H1 (cell line): ENCODE data around the gene ARHGEF1. TPM values are rescaled to one million over a fixed set of nuclear protein-coding genes. Genes with fewer than 3 reads are reported as not detected.
A peak's percentile ranks its signal among the peaks of the same experiment; 100 is the strongest.

Experiments used
- CTCF ChIA-PET: fragments of 300-600 bp; sonication (Branson Sonifier 250); formaldehyde crosslinking; loops from one replicate; lab custom pipeline; 2021; ENCODE audit not compliant: partially characterized antibody; lab: Charles Lee
- POLR2A ChIA-PET: fragments of 300-600 bp; sonication (Branson Sonifier 250); formaldehyde crosslinking; loops from one replicate; lab custom pipeline; 2021; ENCODE audit warnings: inconsistent platforms; ENCODE audit not compliant: partially characterized antibody; lab: Charles Lee
- DNase-seq, 2 experiments: peaks; one replicate each; pipeline versions ENCODE4 v3.0.0 to v3.0.0-alpha.2; 2010 to 2022; ENCODE audit warnings: low spot score in 2 of 2, low read depth in 1 of 2, mixed read lengths in 1 of 2
- FAIRE-seq: peaks from 2 replicates; lab custom pipeline; 2011; peaks lifted over from hg19 to GRCh38; lab: Jason Lieb, UNC
- H2AFZ ChIP-seq: 2 replicates; pipeline ENCODE4 v1.8.1; 2012; ENCODE audit warnings: low read length, inconsistent platforms
- H2AK5ac ChIP-seq: 2 replicates; pipeline ENCODE4 v1.6.1; 2013; ENCODE audit warnings: low read depth, low read length
- H2BK120ac ChIP-seq: replicated peaks from 2 replicates; pipeline ENCODE3; 2013; ENCODE audit warnings: low read depth, low read length, inconsistent platforms
- H2BK12ac ChIP-seq: 2 replicates; pipeline ENCODE4 v1.6.1; 2013; ENCODE audit warnings: low read depth, low read length
- H2BK15ac ChIP-seq: 2 replicates; pipeline ENCODE4 v1.6.1; 2013; ENCODE audit warnings: low read length
- H2BK20ac ChIP-seq: 2 replicates; pipeline ENCODE4 v1.6.1; 2013; ENCODE audit warnings: low read length
- H2BK5ac ChIP-seq: 2 replicates; pipeline ENCODE4 v1.6.1; 2013; ENCODE audit warnings: low read depth, low read length
- H3K14ac ChIP-seq: 2 replicates; pipeline ENCODE4 v1.6.1; 2013; ENCODE audit warnings: inconsistent platforms; ENCODE audit not compliant: insufficient read length
- H3K18ac ChIP-seq: 2 replicates; pipeline ENCODE4 v1.6.1; 2013; ENCODE audit warnings: low read length; ENCODE audit errors: extremely low read depth
- H3K23ac ChIP-seq: 2 replicates; pipeline ENCODE4 v1.6.1; 2013; ENCODE audit warnings: inconsistent platforms; ENCODE audit not compliant: insufficient read length
- H3K23me2 ChIP-seq: 2 replicates; pipeline ENCODE4 v1.6.1; 2013; ENCODE audit warnings: low read depth, low read length
- H3K27ac ChIP-seq: 2 replicates; pipeline ENCODE4 v1.6.1; 2011; ENCODE audit warnings: low read depth, low read length, inconsistent platforms
- H3K27me3 ChIP-seq, 4 experiments: replicated peaks in 1 of 4; 1 replicate in 1 of 4; 2 replicates in 3 of 4; pipeline versions ENCODE4 v1.6.1 to v1.8.1; 2011 to 2013; ENCODE audit warnings: low read length in 3 of 4, mild to moderate bottlenecking in 3 of 4, inconsistent platforms in 2 of 4, mixed read lengths in 2 of 4, moderate library complexity in 1 of 4; ENCODE audit not compliant: control insufficient read depth in 3 of 4, insufficient read depth in 3 of 4; ENCODE audit errors: extremely low read depth in 1 of 4
- H3K36me3 ChIP-seq, 4 experiments: 2 replicates each; pipeline versions ENCODE4 v1.6.1 to v1.8.1; 2011 to 2013; ENCODE audit warnings: mild to moderate bottlenecking in 4 of 4, low read length in 3 of 4, moderate library complexity in 2 of 4, control low read depth in 1 of 4, inconsistent platforms in 1 of 4; ENCODE audit not compliant: insufficient read depth in 4 of 4, control insufficient read depth in 2 of 4
- H3K4ac ChIP-seq: replicated peaks from 2 replicates; pipeline ENCODE3; 2013; ENCODE audit warnings: low read length, low read depth, mixed read lengths, inconsistent platforms; ENCODE audit not compliant: insufficient read length
- H3K4me1 ChIP-seq, 4 experiments: replicated peaks in 1 of 4; 1 replicate in 1 of 4; 2 replicates in 3 of 4; pipeline versions ENCODE4 v1.6.1 to v1.8.1; 2011 to 2013; ENCODE audit warnings: low read length in 3 of 4, inconsistent platforms in 2 of 4, mixed read lengths in 1 of 4; ENCODE audit not compliant: insufficient read depth in 4 of 4, control insufficient read depth in 3 of 4
- H3K4me2 ChIP-seq, 2 experiments: 2 replicates each; pipeline versions ENCODE4 v1.6.1 to v1.8.1; 2011 to 2013; ENCODE audit warnings: low read depth in 2 of 2, low read length in 2 of 2, control low read depth in 1 of 2, inconsistent platforms in 1 of 2, mild to moderate bottlenecking in 1 of 2; ENCODE audit not compliant: insufficient read depth in 1 of 2
- H3K4me3 ChIP-seq, 4 experiments: fragments of 200-600, 300-600 bp in 1 of 4; sonication (generic), shearing (Covaris generic), sonication (Bioruptor Twin) in 1 of 4; 2 replicates each; pipeline versions ENCODE4 v1.5.1 to v1.8.1; 2011 to 2016; ENCODE audit warnings: low read length in 4 of 4, low read depth in 3 of 4, control low read depth in 2 of 4, inconsistent platforms in 2 of 4, mild to moderate bottlenecking in 2 of 4, mixed read lengths in 1 of 4, moderate library complexity in 1 of 4; ENCODE audit not compliant: insufficient read depth in 2 of 4; ENCODE audit errors: extremely low read depth in 1 of 4
- H3K56ac ChIP-seq: replicated peaks from 2 replicates; pipeline ENCODE3; 2013; ENCODE audit warnings: low read depth, mild to moderate bottlenecking, mixed read lengths, low read length, inconsistent platforms; ENCODE audit not compliant: insufficient read length
- H3K79me1 ChIP-seq: 2 replicates; pipeline ENCODE4 v1.6.1; 2013; ENCODE audit warnings: low read depth, low read length, control low read depth
- H3K79me2 ChIP-seq, 2 experiments: 2 replicates each; pipeline versions ENCODE4 v1.6.1 to v1.8.1; 2012 to 2013; ENCODE audit warnings: low read length in 2 of 2, mild to moderate bottlenecking in 2 of 2, inconsistent platforms in 1 of 2; ENCODE audit not compliant: insufficient read depth in 2 of 2, control insufficient read depth in 1 of 2
- H3K9ac ChIP-seq, 4 experiments: replicated peaks in 1 of 4; 1 replicate in 1 of 4; 2 replicates in 3 of 4; pipeline versions ENCODE4 v1.6.1 to v1.8.1; 2011 to 2013; ENCODE audit warnings: low read depth in 3 of 4, low read length in 3 of 4, control low read depth in 2 of 4, mild to moderate bottlenecking in 2 of 4, moderate library complexity in 2 of 4, inconsistent platforms in 1 of 4; ENCODE audit errors: extremely low read depth in 1 of 4
- H3K9me3 ChIP-seq, 2 experiments: 2 replicates each; pipeline versions ENCODE4 v1.6.1 to v1.8.1; 2012 to 2013; ENCODE audit warnings: mild to moderate bottlenecking in 2 of 2, moderate library complexity in 2 of 2, control low read depth in 1 of 2, inconsistent platforms in 1 of 2, low read depth in 1 of 2, low read length in 1 of 2, mixed read lengths in 1 of 2; ENCODE audit not compliant: insufficient read depth in 2 of 2
- H4K20me1 ChIP-seq, 2 experiments: replicated peaks in 1 of 2; 2 replicates each; pipeline versions ENCODE3 to v1.8.1; 2011 to 2013; ENCODE audit warnings: inconsistent platforms in 2 of 2, low read length in 2 of 2, mild to moderate bottlenecking in 1 of 2; ENCODE audit not compliant: insufficient read depth in 2 of 2, control insufficient read depth in 1 of 2
- H4K5ac ChIP-seq: 2 replicates; pipeline ENCODE4 v1.6.1; 2013; ENCODE audit warnings: low read length, low read depth, mixed read lengths, inconsistent platforms; ENCODE audit not compliant: insufficient read length
- H4K8ac ChIP-seq: 2 replicates; pipeline ENCODE4 v1.8.0; 2013; ENCODE audit warnings: mild to moderate bottlenecking, moderate library complexity, low read length, inconsistent platforms; ENCODE audit not compliant: insufficient read depth; ENCODE audit errors: extremely low read depth
- H4K91ac ChIP-seq: replicated peaks from 2 replicates; pipeline ENCODE3; 2013; ENCODE audit warnings: low read length, mixed read lengths, inconsistent platforms; ENCODE audit not compliant: insufficient read length
- E2F6 ChIP-seq: IDR thresholded peaks from 2 replicates; pipeline ENCODE4 v1.6.1; 2012; ENCODE audit warnings: inconsistent platforms
- POLR2A ChIP-seq, 2 experiments: IDR thresholded peaks; 1 replicate in 1 of 2; 2 replicates in 1 of 2; pipeline ENCODE4 v1.6.1; 2011; ENCODE audit warnings: low read depth in 2 of 2, low read length in 2 of 2, mild to moderate bottlenecking in 2 of 2; ENCODE audit errors: control extremely low read depth in 1 of 2
- POLR2AphosphoS5 ChIP-seq: IDR thresholded peaks from 2 replicates; pipeline ENCODE4 v1.6.1; 2011; ENCODE audit warnings: low read depth, low read length
- WGBS, 2 experiments: shearing (Covaris generic) in 1 of 2; methylation state at CpG; one replicate each; pipeline versions ENCODE4 v1.1.6 to v1.1.7; 2013 to 2015; ENCODE audit warnings: low lambda C conversion rate in 2 of 2, mixed read lengths in 2 of 2, inconsistent platforms in 1 of 2, low coverage in 1 of 2, missing lambda C conversion rate in 1 of 2; ENCODE audit not compliant: insufficient replicate concordance in 2 of 2, insufficient coverage in 1 of 2, insufficient read length in 1 of 2; ENCODE audit errors: extremely low coverage in 1 of 2, missing lambda C conversion rate in 1 of 2; 5-methylcytosine and 5-hydroxymethylcytosine counted together
- polyA plus RNA-seq, 7 experiments: library from polyadenylated mRNA; depleted of rRNA in 3 of 7; stranded (reverse) in 5 of 7; unstranded in 2 of 7; fragments of >200 nt in 5 of 7; fragments of 200-250 nt in 2 of 7; gene quantifications; 1 replicate in 5 of 7; 2 replicates in 1 of 7; 4 replicates in 1 of 7; pipeline versions ENCODE4 v1.2.1 to v1.2.3, GENCODE V29; 2011 to 2013; ENCODE audit warnings: missing spikeins in 2 of 7, mixed read lengths in 2 of 7
- total RNA-seq: library from RNA; stranded (reverse); fragmentation: NEBNext Ultra II Directional; extraction: Animal tissue kit (Norgen Biotek cat#: 25700); gene quantifications from 2 replicates; pipeline ENCODE4 v1.2.1, GENCODE V29; 2021

The ARHGEF1 gene
- total and polyA plus RNA-seq, 2 of the 8 experiments (the other 6 are each of a cell fraction or from before 2014, with no cell fraction given) = 23.0 to 49.0 TPM

DNA sequence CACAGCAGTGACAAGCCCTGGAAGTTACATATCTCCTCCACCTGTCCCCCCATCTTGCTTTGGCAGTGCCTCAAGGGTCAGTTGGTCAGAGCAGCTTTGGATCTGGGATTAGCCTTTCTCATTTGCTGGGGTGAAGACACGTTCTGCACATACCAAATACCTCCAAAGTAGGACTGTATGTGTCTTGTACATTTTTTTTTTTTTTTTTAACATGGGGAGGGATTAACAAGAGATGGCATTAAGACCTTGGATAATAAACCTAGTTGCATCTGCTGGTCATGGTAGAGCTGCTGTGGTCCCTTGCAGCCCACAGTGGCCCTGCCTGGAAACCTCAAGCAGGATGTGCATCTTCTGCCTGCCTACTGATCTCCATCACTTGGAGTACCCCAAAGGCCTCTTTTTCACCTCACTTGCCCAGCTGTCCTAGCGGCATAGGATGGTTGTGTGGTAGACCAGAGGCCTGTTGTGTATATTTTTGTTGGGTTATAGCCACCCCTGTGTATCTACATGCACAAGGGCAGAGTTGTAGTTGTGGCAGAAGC, 20.5 kb upstream of the ARHGEF1 start:
- Histone ChIP-seq H3K9me3 (no peaks in the 10 kb centered on the region), H3K4ac (no peak overlapping the region), H3K4me2 (peak overlapping the region; percentile 92 to 97), H3K4me1 (peaks cover 3 to 27% (median 14%) of the 10 kb centered on the region in 4 experiments), H4K8ac (peak overlapping the region; percentile 60; the same call in 1 of the 2 replicates), H3K27me3 (no peaks in the 10 kb centered on the region), H3K14ac (no peak overlapping the region), H2AFZ (no peak overlapping the region), H4K5ac (no peak overlapping the region), H3K27ac (no peak overlapping the region), H3K4me3 (peak overlapping the region in 1 of 4 experiments; percentile 81; a peak in 3 of 8 replicates), H4K20me1 (peaks cover 28 to 29% of the 10 kb centered on the region in 2 experiments), H2BK120ac (no peak overlapping the region), H3K9ac (peak overlapping the region in 2 of 4 experiments; percentile 8 to 50; a peak in 2 of 7 replicates), H4K91ac (no peak overlapping the region), H3K79me2 (peaks cover 22 to 68% of the 10 kb centered on the region in 2 experiments), H2BK20ac (no peak overlapping the region), H2BK12ac (no peak overlapping the region), H2BK5ac (no peak overlapping the region), H3K23me2 (peaks cover 6% of the 10 kb centered on the region), H3K36me3 (peaks cover 50 to 65% (median 59%) of the 10 kb centered on the region in 4 experiments), H3K18ac (no peak overlapping the region), H3K23ac (no peak overlapping the region), H2AK5ac (no peak overlapping the region), H3K56ac (no peak overlapping the region), H3K79me1 (peaks cover 22% of the 10 kb centered on the region), H2BK15ac (no peak overlapping the region)
- CTCF ChIA-PET = interaction anchor here (0.6 to 2.5 kb wide), 6 partner anchors 8 to 294 kb away, joined by 3 to 13 read pairs (median 4); no protein-coding TSS in a partner anchor
- DNase-seq = no peak
- 93% methylated on average over 2 of the region's 2 CpGs; no CpG with 5 or more reads in 1 of the 2 experiments for WGBS, 2 experiments
- no peak for FAIRE-seq
- POLR2A ChIA-PET = interaction anchor here (0.6 to 13.9 kb wide), 21 partner anchors 11 to 1663 kb away, joined by 3 to 298 read pairs (median 4); partner anchors contain the start of genes ARHGEF1, CD79A and RABAC1
- TF ChIP-seq E2F6 (no peak), POLR2AphosphoS5 (peak; percentile 72; the same call in 1 of the 2 replicates), POLR2A (IDR thresholded peaks at IDR 0.05; ENCODE audit: control extremely low read depth in 1 of 2, low read depth in 2 of 2, low read length in 2 of 2) (peak in 1 of 2 experiments; percentile 48; a peak in 1 of 3 replicates)
